Measurements from ENCODE around the gene UBFD1. TPM values are rescaled to one million over a fixed set of nuclear protein-coding genes. Genes with fewer than 3 reads are reported as not detected.
"Not testable (repeated sequence)": the region's sequence is repeated elsewhere in the genome, so short reads cannot be mapped to it uniquely, and the experiment has no call there.

The UBFD1 gene
- total RNA-seq, 1 donor: 137 TPM

DNA sequence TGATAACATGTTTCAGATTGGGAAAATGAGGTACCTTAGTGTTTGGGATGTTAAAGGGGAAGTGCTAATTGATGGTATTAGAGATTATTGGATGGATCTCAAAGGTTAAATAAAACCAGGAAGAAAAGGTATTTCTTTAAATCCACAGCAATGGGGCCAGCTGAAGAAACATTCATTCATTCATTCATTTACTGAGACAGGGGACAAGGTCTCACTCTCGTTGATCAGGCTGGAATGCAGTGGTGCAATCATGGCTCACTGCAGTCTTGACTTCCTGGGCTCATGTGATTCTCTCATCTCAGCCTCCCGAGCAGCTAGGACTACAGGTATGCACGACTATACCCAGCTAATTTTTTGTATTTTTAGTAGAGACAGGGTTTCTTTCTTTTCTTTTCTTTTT, 20.1 kb upstream of the UBFD1 start:
- TF ChIP-seq, protein P1, sequence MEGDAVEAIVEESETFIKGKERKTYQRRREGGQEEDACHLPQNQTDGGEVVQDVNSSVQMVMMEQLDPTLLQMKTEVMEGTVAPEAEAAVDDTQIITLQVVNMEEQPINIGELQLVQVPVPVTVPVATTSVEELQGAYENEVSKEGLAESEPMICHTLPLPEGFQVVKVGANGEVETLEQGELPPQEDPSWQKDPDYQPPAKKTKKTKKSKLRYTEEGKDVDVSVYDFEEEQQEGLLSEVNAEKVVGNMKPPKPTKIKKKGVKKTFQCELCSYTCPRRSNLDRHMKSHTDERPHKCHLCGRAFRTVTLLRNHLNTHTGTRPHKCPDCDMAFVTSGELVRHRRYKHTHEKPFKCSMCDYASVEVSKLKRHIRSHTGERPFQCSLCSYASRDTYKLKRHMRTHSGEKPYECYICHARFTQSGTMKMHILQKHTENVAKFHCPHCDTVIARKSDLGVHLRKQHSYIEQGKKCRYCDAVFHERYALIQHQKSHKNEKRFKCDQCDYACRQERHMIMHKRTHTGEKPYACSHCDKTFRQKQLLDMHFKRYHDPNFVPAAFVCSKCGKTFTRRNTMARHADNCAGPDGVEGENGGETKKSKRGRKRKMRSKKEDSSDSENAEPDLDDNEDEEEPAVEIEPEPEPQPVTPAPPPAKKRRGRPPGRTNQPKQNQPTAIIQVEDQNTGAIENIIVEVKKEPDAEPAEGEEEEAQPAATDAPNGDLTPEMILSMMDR (IDR thresholded peaks at IDR 0.05; ENCODE audit: insufficient read depth, low read depth, low read length): no peak
- H3K4me3 ChIP-seq (ENCODE audit: low read depth, low read length): no peak overlapping the region
- no peak for DNase-seq (ENCODE audit: low read depth)

DNA sequence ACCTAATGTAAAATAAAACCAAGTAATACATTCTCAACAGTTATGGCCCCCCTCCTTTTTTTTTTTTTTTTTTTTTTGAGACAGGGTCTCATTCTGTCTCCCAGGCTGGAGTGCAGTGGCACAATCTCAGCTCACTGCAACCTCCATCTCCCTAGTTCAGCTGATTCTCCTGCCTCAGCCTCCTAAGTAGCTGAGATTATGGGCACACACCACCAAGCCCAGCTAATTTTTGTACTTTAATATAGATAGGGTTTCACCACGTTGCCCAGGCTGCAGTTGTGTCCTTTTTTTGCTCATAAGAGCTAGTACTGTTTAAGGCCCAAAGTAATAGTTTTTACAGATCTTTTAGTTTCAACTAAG, 18.6 kb upstream of the UBFD1 start:
- no peak overlapping the region for H3K4me3 ChIP-seq (ENCODE audit: low read depth, low read length)
- DNase-seq (ENCODE audit: low read depth): no peak
- TF ChIP-seq, protein P1 (IDR thresholded peaks at IDR 0.05; ENCODE audit: insufficient read depth, low read depth, low read length): no peak

DNA sequence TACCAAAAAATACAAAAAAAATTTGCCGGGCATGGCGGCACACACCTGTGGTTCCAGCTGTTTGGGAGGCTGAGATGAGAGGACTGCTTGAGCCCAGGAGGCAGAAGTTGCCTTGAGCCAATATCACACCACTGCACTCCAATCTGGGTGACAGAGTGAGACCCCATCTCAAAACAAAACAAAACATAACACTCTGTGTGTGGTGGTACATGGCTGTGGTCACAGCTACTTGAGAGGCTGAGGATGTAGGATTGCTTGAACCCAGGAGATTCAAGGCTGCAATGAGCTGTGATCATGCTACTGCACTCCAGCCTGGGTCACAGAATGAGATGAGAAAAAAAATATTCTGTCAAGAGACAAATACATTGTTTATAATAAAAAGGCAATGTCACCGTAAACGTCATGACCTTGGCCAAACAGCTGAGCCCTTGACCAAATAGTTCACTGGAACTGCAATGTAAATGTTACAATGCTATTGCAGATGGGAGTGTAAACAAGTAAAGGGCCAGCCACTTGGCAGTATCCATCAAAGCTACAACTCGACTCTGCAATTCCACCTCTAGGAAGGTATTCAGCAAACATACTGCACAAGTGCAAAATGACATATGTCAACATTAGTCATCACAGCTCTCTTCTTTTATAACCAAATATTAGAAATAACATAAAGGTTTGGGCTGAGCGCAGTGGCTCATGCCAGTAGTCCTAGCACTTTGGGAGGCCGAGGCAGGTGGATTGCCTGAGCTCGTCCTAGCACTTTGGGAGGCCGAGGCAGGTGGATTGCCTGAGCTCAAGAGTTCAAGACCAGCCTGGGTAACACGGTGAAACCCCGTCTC, 17.3 kb upstream of the UBFD1 start:
- TF ChIP-seq, protein P1 (IDR thresholded peaks at IDR 0.05; ENCODE audit: insufficient read depth, low read depth, low read length): no peak
- DNase-seq (ENCODE audit: low read depth): no peak
- H3K4me3 ChIP-seq (ENCODE audit: low read depth, low read length): no peak overlapping the region

DNA sequence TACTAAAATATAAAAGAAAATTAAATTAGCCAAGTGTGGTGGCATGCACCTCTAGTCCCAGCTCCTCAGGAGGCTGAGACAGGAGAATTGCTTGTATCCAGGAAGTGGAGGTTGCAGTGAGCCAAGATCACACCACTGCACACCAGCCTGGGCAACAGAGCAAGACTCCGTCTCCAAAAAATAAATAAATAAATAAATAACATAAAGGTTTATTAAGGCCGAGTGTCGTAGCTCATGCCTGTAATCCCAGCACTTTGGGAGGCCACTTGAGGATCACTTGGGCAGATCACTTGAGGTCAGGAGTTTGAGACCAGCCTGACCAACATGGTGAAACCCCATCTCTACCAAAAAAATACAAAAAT, 16.7 kb upstream of the UBFD1 start:
- not testable (repeated sequence) for H3K4me3 ChIP-seq (ENCODE audit: low read depth, low read length); DNase-seq (ENCODE audit: low read depth)

DNA sequence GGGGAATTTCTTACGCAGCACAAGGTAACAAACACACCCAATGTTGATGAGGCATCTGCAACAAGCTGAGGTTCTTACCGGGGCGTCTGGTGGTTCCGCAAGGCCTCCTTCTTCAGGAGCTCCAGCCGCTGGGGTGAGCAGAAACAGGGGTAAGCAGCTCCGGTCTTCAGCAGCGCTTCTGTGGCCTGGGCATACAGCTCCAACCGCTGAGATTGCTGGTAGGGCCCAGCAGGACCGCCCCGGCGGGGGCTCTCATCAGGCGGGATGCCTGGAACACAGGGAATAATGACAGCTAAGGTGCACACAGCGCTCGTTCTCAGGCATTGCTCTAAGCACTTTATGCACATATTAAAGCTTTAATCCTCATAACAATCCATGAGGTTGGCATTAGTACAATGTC, 13.1 kb upstream of the UBFD1 start:
- H3K4me3 ChIP-seq (ENCODE audit: low read depth, low read length): no peak overlapping the region
- TF ChIP-seq, protein P1 (IDR thresholded peaks at IDR 0.05; ENCODE audit: insufficient read depth, low read depth, low read length): no peak
- no peak for DNase-seq (ENCODE audit: low read depth)

DNA sequence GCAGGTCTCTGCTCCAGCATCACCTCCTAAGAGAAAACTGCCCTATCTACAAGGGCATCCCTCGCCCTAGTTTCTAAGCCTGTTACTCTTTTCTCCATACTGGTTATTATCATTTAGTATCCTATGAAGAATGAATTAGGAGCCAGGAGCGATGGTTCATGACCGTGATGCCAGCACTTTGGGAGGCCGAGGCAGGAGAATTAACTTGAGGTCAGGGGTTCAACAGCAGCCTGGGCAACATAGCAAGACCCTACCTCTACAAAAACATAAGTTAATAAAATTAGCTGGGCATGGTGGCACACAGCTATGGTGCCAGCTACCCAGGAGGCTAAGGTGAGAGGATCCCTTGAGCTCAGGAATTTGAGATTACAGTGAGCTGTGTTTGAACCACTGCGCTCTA, 7.6 kb upstream of the UBFD1 start:
- no peak overlapping the region for H3K4me3 ChIP-seq (ENCODE audit: low read depth, low read length)
- TF ChIP-seq, protein P1 (IDR thresholded peaks at IDR 0.05; ENCODE audit: insufficient read depth, low read depth, low read length): no peak
- no peak for DNase-seq (ENCODE audit: low read depth)

DNA sequence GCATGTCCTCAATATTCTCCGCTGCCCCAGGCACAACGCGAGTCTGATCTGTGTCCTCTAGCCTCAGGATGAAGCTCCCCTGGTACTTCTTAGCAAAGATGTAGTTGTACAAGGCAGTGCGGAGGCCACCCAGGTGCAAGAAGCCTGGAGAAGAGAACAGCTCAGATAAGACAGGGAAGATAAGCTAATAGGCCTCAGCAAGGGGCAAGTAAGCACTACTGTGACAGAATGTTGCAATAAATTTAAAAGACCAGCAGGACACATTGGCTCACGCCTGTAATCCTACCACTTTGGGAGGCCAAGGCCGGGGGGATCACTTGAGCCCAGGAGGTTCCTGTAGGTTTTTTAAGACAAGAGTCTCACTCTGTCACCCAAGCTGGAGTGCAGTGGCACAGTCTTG, 5.4 kb upstream of the UBFD1 start:
- no peak for DNase-seq (ENCODE audit: low read depth)
- no peak overlapping the region for H3K4me3 ChIP-seq (ENCODE audit: low read depth, low read length)
- TF ChIP-seq, protein P1 (IDR thresholded peaks at IDR 0.05; ENCODE audit: insufficient read depth, low read depth, low read length): no peak
